H7 (cell line): ENCODE data around the gene LDLRAD4. TPM values are rescaled to one million over a fixed set of nuclear protein-coding genes. Genes with fewer than 3 reads are reported as not detected.

Experiments used
- DNase-seq: peaks from one replicate; pipeline ENCODE4 v3.0.0; 2012
- H3K27me3 ChIP-seq: 2 replicates; pipeline ENCODE4 v1.6.0; 2011; ENCODE audit warnings: mild to moderate bottlenecking, low read length; ENCODE audit not compliant: control insufficient read depth, insufficient read depth
- H3K36me3 ChIP-seq: replicated peaks from 2 replicates; pipeline ENCODE4 v1.5.1; 2011; ENCODE audit warnings: low read length; ENCODE audit not compliant: control insufficient read depth, insufficient read depth
- H3K4me3 ChIP-seq: 2 replicates; pipeline ENCODE4 v1.5.1; 2011; ENCODE audit warnings: low read depth, mild to moderate bottlenecking, control low read depth, low read length, moderate library complexity; ENCODE audit not compliant: insufficient read depth
- total RNA-seq: library from RNA; depleted of rRNA; stranded (reverse); fragments of >200 nt; shearing (Covaris generic); gene quantifications from 2 replicates; pipeline ENCODE4 v1.2.3, GENCODE V29; 2014

Gene LDLRAD4
- total RNA-seq, 1 experiment from 2014 or later = 21.0 TPM

DNA sequence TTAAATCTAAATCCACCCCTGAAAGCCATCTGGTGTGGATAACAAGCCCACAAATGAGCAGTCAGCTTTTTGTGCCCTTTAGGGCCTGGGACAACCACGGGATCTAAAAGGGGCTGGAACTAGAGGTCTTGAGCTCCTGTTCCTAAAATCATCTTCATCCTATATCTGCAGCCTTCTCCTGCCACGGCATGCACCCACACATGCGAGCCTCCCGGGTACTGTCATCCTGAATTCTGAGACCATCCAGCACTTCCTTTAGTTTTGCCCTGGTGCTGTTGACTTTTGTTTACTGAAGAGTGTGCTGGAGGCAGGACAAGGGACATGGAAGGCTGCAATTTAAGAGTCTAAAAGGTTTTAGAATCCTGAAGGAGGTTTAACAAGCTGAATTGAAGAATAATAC lies 324.6 kb downstream of the LDLRAD4 start:
- Histone ChIP-seq H3K36me3 (no peaks in the 10 kb centered on the region), H3K27me3 (no peaks in the 10 kb centered on the region), H3K4me3 (no peak overlapping the region)
- no peak for DNase-seq

- no peaks in the 10 kb centered on the region for H3K36me3 ChIP-seq
- H3K4me3 ChIP-seq = no peak overlapping the region
- no peak for DNase-seq
- H3K27me3 ChIP-seq = no peaks in the 10 kb centered on the region
These were observed 325.5 kb downstream of the LDLRAD4 start for GRCh38 chr18:13543811-13544732.

DNA sequence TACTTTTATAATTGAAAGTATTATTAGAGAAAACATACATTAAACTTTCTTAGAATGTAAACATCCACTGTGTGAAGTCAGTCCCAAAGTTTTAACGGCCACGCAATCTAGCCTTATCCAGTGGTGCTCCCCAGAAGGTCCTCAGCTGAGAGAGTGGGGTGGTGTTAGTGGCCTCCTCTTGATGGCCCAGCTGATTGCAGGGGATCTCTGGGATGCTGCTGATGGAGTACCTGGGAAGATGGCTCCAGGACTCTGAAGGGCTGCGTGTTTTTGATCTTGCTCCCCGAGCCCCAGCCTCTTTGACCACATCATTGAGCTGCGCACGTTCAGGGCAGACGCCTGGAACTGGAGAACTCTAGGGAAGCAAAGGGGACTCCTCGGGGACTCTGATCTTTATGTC lies 326.4 kb downstream of the LDLRAD4 start:
- DNase-seq = no peak
- Histone ChIP-seq H3K27me3 (no peaks in the 10 kb centered on the region), H3K36me3 (no peaks in the 10 kb centered on the region), H3K4me3 (no peak overlapping the region)

GRCh38 chr18:13545514-13545913 lies 327.0 kb downstream of the LDLRAD4 start:
- no peaks in the 10 kb centered on the region for H3K27me3 ChIP-seq
- H3K36me3 ChIP-seq = no peaks in the 10 kb centered on the region
- no peak overlapping the region for H3K4me3 ChIP-seq
- DNase-seq = no peak

- H3K36me3 ChIP-seq = no peaks in the 10 kb centered on the region
- DNase-seq = no peak
- H3K27me3 ChIP-seq = no peaks in the 10 kb centered on the region
- no peak overlapping the region for H3K4me3 ChIP-seq
These were observed 327.4 kb downstream of the LDLRAD4 start for GRCh38 chr18:13545955-13546354.

GRCh38 chr18:13546638-13547037 lies 328.1 kb downstream of the LDLRAD4 start:
- no peak for DNase-seq
- no peak overlapping the region for H3K4me3 ChIP-seq

GRCh38 chr18:13547347-13547746 lies 328.8 kb downstream of the LDLRAD4 start:
- H3K27me3 ChIP-seq = no peaks in the 10 kb centered on the region
- no peak for DNase-seq
- H3K36me3 ChIP-seq = no peaks in the 10 kb centered on the region
- H3K4me3 ChIP-seq = no peak overlapping the region

More at GRCh38 chr18:13546638-13547037, 328.1 kb downstream of the LDLRAD4 start:
- Histone ChIP-seq H3K36me3 (no peaks in the 10 kb centered on the region), H3K27me3 (no peaks in the 10 kb centered on the region)

DNA sequence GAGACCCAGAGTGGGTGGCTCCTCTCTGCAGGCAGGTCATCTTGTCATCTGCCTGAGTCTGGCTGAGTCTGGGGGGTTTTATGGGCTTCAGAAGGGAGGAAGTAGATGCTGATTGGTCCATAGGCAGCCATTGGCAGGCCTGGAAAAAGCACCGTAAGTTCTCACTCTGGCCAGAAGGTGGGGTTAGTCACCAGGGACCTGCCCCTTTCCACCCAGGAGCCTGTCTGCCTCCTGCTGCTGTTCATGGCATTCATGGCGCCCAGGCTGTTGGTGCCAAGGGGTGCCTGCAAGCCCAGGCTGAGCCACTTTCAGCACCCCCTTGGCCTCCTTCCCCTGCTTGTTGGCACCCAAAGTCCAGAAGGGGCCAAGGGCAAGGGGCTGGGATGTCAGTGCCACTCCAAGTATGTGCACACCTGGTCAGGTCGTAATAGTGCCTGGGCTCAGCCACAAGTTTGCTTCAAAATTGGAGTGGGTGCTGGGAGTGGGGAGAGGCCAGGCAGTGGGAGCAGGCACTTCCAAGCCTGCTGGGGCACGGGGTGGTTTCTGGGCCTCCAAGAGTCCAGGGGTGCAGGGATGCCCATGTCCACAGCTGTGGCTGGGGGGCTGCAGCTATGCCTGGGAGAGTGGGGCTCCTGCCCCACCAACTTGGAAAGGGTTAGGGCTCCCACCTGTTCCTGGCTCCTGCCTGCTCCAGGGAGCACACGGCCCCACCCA lies 329.7 kb downstream of the LDLRAD4 start:
- Histone ChIP-seq H3K36me3 (no peaks in the 10 kb centered on the region), H3K27me3 (no peaks in the 10 kb centered on the region), H3K4me3 (no peak overlapping the region)
- DNase-seq = no peak

- H3K4me3 ChIP-seq = no peak overlapping the region
- no peaks in the 10 kb centered on the region for H3K27me3 ChIP-seq
- no peak for DNase-seq
- no peaks in the 10 kb centered on the region for H3K36me3 ChIP-seq
These were observed 330.7 kb downstream of the LDLRAD4 start for GRCh38 chr18:13548966-13549879.

GRCh38 chr18:13549880-13550232 lies 331.3 kb downstream of the LDLRAD4 start:
- no peaks in the 10 kb centered on the region for H3K27me3 ChIP-seq
- no peak overlapping the region for H3K4me3 ChIP-seq
- no peaks in the 10 kb centered on the region for H3K36me3 ChIP-seq
- DNase-seq = no peak

DNA sequence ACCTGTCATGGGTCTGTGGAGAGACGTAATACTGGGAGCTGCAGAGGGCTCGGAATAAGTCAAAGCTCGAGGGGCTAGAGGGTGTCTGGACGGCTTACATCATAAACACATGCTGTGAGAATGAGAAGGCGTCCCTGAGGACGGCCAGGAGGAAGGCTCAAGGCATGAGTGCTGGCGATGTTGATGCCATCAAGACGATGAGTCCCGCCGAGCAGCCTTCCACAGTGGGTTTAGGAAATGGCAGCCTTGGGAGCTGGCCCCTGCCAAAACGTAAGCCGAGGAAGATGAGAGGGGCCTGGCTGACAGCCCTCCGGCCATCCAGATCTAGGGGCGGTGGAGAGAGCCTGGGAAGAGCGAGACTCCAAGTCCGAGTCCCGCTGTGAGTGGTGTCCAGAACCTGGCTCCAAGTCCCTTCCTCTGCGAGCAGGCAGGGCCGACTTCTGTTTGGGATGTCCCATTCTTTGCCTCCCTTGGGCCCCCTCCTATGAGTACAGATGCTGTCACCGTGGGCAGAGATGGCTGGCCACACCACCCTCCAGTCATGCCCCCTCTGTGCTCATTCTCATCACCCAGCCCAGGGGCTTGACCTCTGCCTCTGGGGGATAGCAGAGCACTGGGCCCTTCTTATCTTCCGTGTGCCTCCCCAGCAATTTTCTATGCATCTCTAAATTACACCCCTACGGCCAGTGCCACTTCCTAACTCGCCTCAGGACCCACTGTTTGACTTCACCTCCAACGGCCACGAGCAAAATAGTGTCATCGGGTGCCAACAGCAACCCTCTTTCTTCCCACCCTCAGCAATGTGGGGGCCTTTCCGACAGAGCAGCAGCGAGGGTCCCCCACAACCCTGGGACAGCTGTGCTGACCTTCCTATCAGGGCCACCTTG lies 332.1 kb downstream of the LDLRAD4 start:
- H3K36me3 ChIP-seq = no peaks in the 10 kb centered on the region

DNA sequence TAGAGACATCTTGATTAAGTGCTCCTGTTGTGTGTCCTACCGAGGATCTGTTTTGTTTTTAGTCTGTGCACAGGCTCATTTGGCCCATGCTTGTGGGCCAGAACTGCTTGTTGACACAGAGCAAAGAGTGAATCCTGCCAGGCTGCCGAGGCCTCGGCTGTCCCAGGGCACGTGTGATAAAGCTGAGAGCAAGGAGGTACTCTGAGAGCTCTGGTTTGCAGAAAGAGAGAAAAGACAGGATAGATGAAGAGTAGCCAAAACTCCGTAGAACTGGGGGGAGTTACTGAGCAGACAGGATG lies 332.7 kb downstream of the LDLRAD4 start:
- no peak overlapping the region for H3K4me3 ChIP-seq
- no peaks in the 10 kb centered on the region for H3K36me3 ChIP-seq
- no peak for DNase-seq
- no peaks in the 10 kb centered on the region for H3K27me3 ChIP-seq

More for the DNA sequence above, 332.1 kb downstream of the LDLRAD4 start:
- DNase-seq = no peak
- Histone ChIP-seq H3K4me3 (no peak overlapping the region), H3K27me3 (no peaks in the 10 kb centered on the region)

- Histone ChIP-seq H3K36me3 (no peaks in the 10 kb centered on the region), H3K27me3 (no peaks in the 10 kb centered on the region), H3K4me3 (no peak overlapping the region)
- DNase-seq = peak; percentile 13
These were observed 333.5 kb downstream of the LDLRAD4 start for GRCh38 chr18:13551841-13552733.
